SH-SY5Y (cell line): ENCODE data around the gene MAPKAPK2.

ENCODE experiments used
- GATA2 ChIP-seq: IDR thresholded peaks from 2 replicates; pipeline ENCODE4 v1.6.1; 2011; ENCODE audit warnings: mild to moderate bottlenecking, low read depth, low read length
- GATA3 ChIP-seq: IDR thresholded peaks from 2 replicates; pipeline ENCODE4 v1.6.1; 2011; ENCODE audit warnings: low read depth, mild to moderate bottlenecking, low read length, moderate library complexity

MAPKAPK2 gene

GRCh38 chr1:206768472-206769303 is 84.0 kb downstream of the MAPKAPK2 start:
- no peak for TF ChIP-seq GATA3
- no peak for TF ChIP-seq GATA2

- no peak for TF ChIP-seq GATA2
- TF ChIP-seq GATA3: no peak
Measured at GRCh38 chr1:206769304-206769731, 84.6 kb downstream of the MAPKAPK2 start.

GRCh38 chr1:206770531-206771337 is 86.0 kb downstream of the MAPKAPK2 start, which contains the start of gene IL19:
IL19 (plus strand) TSS chr1:206770773; CDS start chr1:206836663, 65,890 bp downstream.
- no peak for TF ChIP-seq GATA3
- TF ChIP-seq GATA2: no peak

GRCh38 chr1:206771338-206771692 is 86.6 kb downstream of the MAPKAPK2 start:
- no peak for TF ChIP-seq GATA3

GRCh38 chr1:206772243-206772937 is 87.7 kb downstream of the MAPKAPK2 start, which contains the start of gene IL10:
IL10 (minus strand) TSS chr1:206772494; CDS start chr1:206772435, 59 bp downstream.
- TF ChIP-seq GATA3: no peak
- TF ChIP-seq GATA2: no peak

- TF ChIP-seq GATA2: no peak
- no peak for TF ChIP-seq GATA3
Measured at GRCh38 chr1:206774093-206774492, 89.4 kb downstream of the MAPKAPK2 start.

GRCh38 chr1:206776229-206776628 is 91.5 kb downstream of the MAPKAPK2 start:
- TF ChIP-seq GATA2: no peak
- no peak for TF ChIP-seq GATA3

- no peak for TF ChIP-seq GATA2
- TF ChIP-seq GATA3: no peak
Measured at GRCh38 chr1:206778031-206778430, 93.3 kb downstream of the MAPKAPK2 start.

GRCh38 chr1:206779638-206780037 is 94.9 kb downstream of the MAPKAPK2 start:
- no peak for TF ChIP-seq GATA2
- no peak for TF ChIP-seq GATA3

GRCh38 chr1:206782448-206782847 is 97.7 kb downstream of the MAPKAPK2 start:
- TF ChIP-seq GATA3 (no peak), GATA2 (no peak)

GRCh38 chr1:206783506-206783905 is 98.8 kb downstream of the MAPKAPK2 start:
- no peak for TF ChIP-seq GATA3
- TF ChIP-seq GATA2: no peak
